HG03159 (cell line): ENCODE measurements around the gene STARD9.
"Not testable (repeated sequence)": the region's sequence is repeated elsewhere in the genome, so short reads cannot be mapped to it uniquely, and the experiment has no call there.

Source experiments
- ATAC-seq: cut with Tn5 transposase; IDR thresholded peaks from one replicate; pipeline ENCODE4 v1.9.1; 2021; ENCODE audit warnings: mild to moderate bottlenecking, moderate library complexity; ENCODE audit not compliant: unreplicated experiment

STARD9 gene

GRCh38 chr15:42749266-42749665 lies 173.9 kb downstream of the STARD9 start:
- no peak for ATAC-seq

- no peak for ATAC-seq
These were observed 174.9 kb downstream of the STARD9 start for GRCh38 chr15:42750306-42750705.

- ATAC-seq: no peak
These were observed 183.7 kb downstream of the STARD9 start for GRCh38 chr15:42759093-42759492.

- ATAC-seq: no peak
These were observed 185.4 kb downstream of the STARD9 start for GRCh38 chr15:42760759-42761158.

- ATAC-seq: not testable (repeated sequence)
These were observed 186.4 kb downstream of the STARD9 start for GRCh38 chr15:42761813-42762212.

- ATAC-seq: not testable (repeated sequence)
These were observed 188.8 kb downstream of the STARD9 start for GRCh38 chr15:42764154-42764731.

GRCh38 chr15:42766109-42766508 lies 190.7 kb downstream of the STARD9 start:
- not testable (repeated sequence) for ATAC-seq
